ENCODE measurements around the gene CLK3.
A peak's percentile ranks its signal among the peaks of the same experiment; 100 is the strongest.
"Not testable (repeated sequence)": the region's sequence is repeated elsewhere in the genome, so short reads cannot be mapped to it uniquely, and the experiment has no call there.

Gene CLK3

GRCh38 chr15:74615508-74616365, at the start of gene CLK3:
CLK3 (plus strand) TSS chr15:74615836; CDS start chr15:74619197, 3,361 bp downstream.
- DNase-seq (ENCODE audit: low spot score) (peak; percentile 95), FAIRE-seq (no peak)

GRCh38 chr15:74568594-74568993, 47.0 kb upstream of the CLK3 start:
- no peak for DNase-seq (ENCODE audit: low spot score)
- no peak for FAIRE-seq

GRCh38 chr15:74569731-74570070, 45.9 kb upstream of the CLK3 start:
- DNase-seq (ENCODE audit: low spot score) (no peak), FAIRE-seq (no peak)

- FAIRE-seq: no peak
These were observed 44.4 kb upstream of the CLK3 start for GRCh38 chr15:74571191-74571590.

GRCh38 chr15:74573987-74574386, 41.6 kb upstream of the CLK3 start:
- FAIRE-seq: no peak
- DNase-seq (ENCODE audit: low spot score): no peak

More at GRCh38 chr15:74571191-74571590, 44.4 kb upstream of the CLK3 start:
- DNase-seq (ENCODE audit: low spot score): no peak

- no peak for FAIRE-seq
These were observed 37.1 kb upstream of the CLK3 start for GRCh38 chr15:74578496-74578994.

GRCh38 chr15:74579001-74579400, 36.6 kb upstream of the CLK3 start:
- no peak for DNase-seq (ENCODE audit: low spot score)
- FAIRE-seq: no peak

More at GRCh38 chr15:74578496-74578994, 37.1 kb upstream of the CLK3 start:
- DNase-seq (ENCODE audit: low spot score): no peak

- no peak for DNase-seq (ENCODE audit: low spot score)
- FAIRE-seq: no peak
These were observed 34.9 kb upstream of the CLK3 start for GRCh38 chr15:74580538-74581350.

- FAIRE-seq: no peak
- DNase-seq (ENCODE audit: low spot score): no peak
These were observed 31.4 kb upstream of the CLK3 start for GRCh38 chr15:74584204-74584603.

- FAIRE-seq (no peak), DNase-seq (ENCODE audit: low spot score) (no peak)
These were observed 30.9 kb upstream of the CLK3 start for GRCh38 chr15:74584779-74585178.

GRCh38 chr15:74585191-74585590, 30.4 kb upstream of the CLK3 start:
- FAIRE-seq (no peak), DNase-seq (ENCODE audit: low spot score) (no peak)

GRCh38 chr15:74585857-74586256, 29.8 kb upstream of the CLK3 start:
- FAIRE-seq (no peak), DNase-seq (ENCODE audit: low spot score) (no peak)

- FAIRE-seq (no peak), DNase-seq (ENCODE audit: low spot score) (no peak)
These were observed 25.8 kb upstream of the CLK3 start for GRCh38 chr15:74589826-74590225.

GRCh38 chr15:74592222-74592621, 23.4 kb upstream of the CLK3 start:
- DNase-seq (ENCODE audit: low spot score) (no peak), FAIRE-seq (no peak)

- DNase-seq (ENCODE audit: low spot score) (no peak), FAIRE-seq (no peak)
These were observed 22.5 kb upstream of the CLK3 start for GRCh38 chr15:74593122-74593521.

GRCh38 chr15:74594455-74594854, 21.2 kb upstream of the CLK3 start:
- DNase-seq (ENCODE audit: low spot score) (no peak), FAIRE-seq (no peak)

- DNase-seq (ENCODE audit: low spot score): no peak
These were observed 20.4 kb upstream of the CLK3 start for GRCh38 chr15:74595271-74595670.

GRCh38 chr15:74596736-74597135, 18.9 kb upstream of the CLK3 start:
- not testable (repeated sequence) for DNase-seq (ENCODE audit: low spot score); FAIRE-seq

More at GRCh38 chr15:74595271-74595670, 20.4 kb upstream of the CLK3 start:
- no peak for FAIRE-seq

- not testable (repeated sequence) for FAIRE-seq; DNase-seq (ENCODE audit: low spot score)
These were observed 18.4 kb upstream of the CLK3 start for GRCh38 chr15:74597146-74597705.

- peak; percentile 55 for DNase-seq (ENCODE audit: low spot score)
- no peak for FAIRE-seq
These were observed 17.4 kb upstream of the CLK3 start for GRCh38 chr15:74598126-74598842.

GRCh38 chr15:74599156-74599555, 16.5 kb upstream of the CLK3 start:
- no peak for DNase-seq (ENCODE audit: low spot score)
- FAIRE-seq: no peak

Data from urothelium cell line (cell line).